C4-2B (cell line): ENCODE data around the gene AGPAT1.
"Not testable (repeated sequence)": the region's sequence is repeated elsewhere in the genome, so short reads cannot be mapped to it uniquely, and the experiment has no call there.

Experiments used
- H3K27ac ChIP-seq: fragments of 450-650 bp; 2 replicates; pipeline ENCODE4 v1.5.1; 2017
- CTCF ChIP-seq: fragments of 450-650 bp; conservative IDR thresholded peaks from 2 replicates; pipeline ENCODE4 v1.5.1; 2017; ENCODE audit warnings: mild to moderate bottlenecking
- ZFX ChIP-seq: fragments of 450-650 bp; IDR thresholded peaks from 2 replicates; pipeline ENCODE4 v1.6.1; 2017

AGPAT1 gene

GRCh38 chr6:32196682-32197616 is 21.1 kb upstream of the AGPAT1 start:
- H3K27ac ChIP-seq, result peak overlapping the region; percentile 97
- TF ChIP-seq ZFX (no peak), CTCF (no peak)

- TF ChIP-seq ZFX (peak; percentile 79; the same call in 1 of the 2 replicates), CTCF (no peak)
- H3K27ac ChIP-seq, result peak overlapping the region; percentile 97
Observed at GRCh38 chr6:32195902-32196681, 20.2 kb upstream of the AGPAT1 start.

GRCh38 chr6:32195652-32195901 is 19.7 kb upstream of the AGPAT1 start:
- no peak for TF ChIP-seq ZFX
- no peak for TF ChIP-seq CTCF
- peak overlapping the region; percentile 97 for H3K27ac ChIP-seq

GRCh38 chr6:32194825-32195651 is 19.2 kb upstream of the AGPAT1 start:
- TF ChIP-seq CTCF (peak; percentile 80), ZFX (no peak)

GRCh38 chr6:32194388-32194787 is 18.5 kb upstream of the AGPAT1 start:
- H3K27ac ChIP-seq, result no peak overlapping the region
- TF ChIP-seq ZFX (no peak), CTCF (no peak)

More at GRCh38 chr6:32194825-32195651, 19.2 kb upstream of the AGPAT1 start:
- peak overlapping the region; percentile 97 for H3K27ac ChIP-seq

GRCh38 chr6:32193096-32193495 is 17.2 kb upstream of the AGPAT1 start:
- H3K27ac ChIP-seq, result not testable (repeated sequence)

- no peak within 1 kb of the TSS for H3K27ac ChIP-seq
Observed at GRCh38 chr6:32192608-32193039, 16.7 kb upstream of the AGPAT1 start, which contains the start of gene GPSM3. GPSM3 (minus strand) TSS chr6:32192643; CDS start chr6:32192513, 130 bp downstream.

More at GRCh38 chr6:32192608-32193039, 16.7 kb upstream of the AGPAT1 start, which contains the start of gene GPSM3:
- no peak for TF ChIP-seq CTCF
- no peak for TF ChIP-seq ZFX
